Stimulated activated naive CD8-positive, alpha-beta T cell treated with anti-CD3 and anti-CD28 coated beads, Interleukin-15, Interleukin-2, amounts not matched to agents 100 U/mL and 50 U/mL, for 24 hours (primary cell): ENCODE measurements around the gene LENEP.

Experiments
- ATAC-seq: fragments of 150-1000 bp; cut with Tn5 transposase; one replicate; pipeline ENCODE4 v1.10.0; 2021
- DNase-seq: peaks from one replicate; pipeline ENCODE4 v3.0.0; 2021

LENEP gene

DNA sequence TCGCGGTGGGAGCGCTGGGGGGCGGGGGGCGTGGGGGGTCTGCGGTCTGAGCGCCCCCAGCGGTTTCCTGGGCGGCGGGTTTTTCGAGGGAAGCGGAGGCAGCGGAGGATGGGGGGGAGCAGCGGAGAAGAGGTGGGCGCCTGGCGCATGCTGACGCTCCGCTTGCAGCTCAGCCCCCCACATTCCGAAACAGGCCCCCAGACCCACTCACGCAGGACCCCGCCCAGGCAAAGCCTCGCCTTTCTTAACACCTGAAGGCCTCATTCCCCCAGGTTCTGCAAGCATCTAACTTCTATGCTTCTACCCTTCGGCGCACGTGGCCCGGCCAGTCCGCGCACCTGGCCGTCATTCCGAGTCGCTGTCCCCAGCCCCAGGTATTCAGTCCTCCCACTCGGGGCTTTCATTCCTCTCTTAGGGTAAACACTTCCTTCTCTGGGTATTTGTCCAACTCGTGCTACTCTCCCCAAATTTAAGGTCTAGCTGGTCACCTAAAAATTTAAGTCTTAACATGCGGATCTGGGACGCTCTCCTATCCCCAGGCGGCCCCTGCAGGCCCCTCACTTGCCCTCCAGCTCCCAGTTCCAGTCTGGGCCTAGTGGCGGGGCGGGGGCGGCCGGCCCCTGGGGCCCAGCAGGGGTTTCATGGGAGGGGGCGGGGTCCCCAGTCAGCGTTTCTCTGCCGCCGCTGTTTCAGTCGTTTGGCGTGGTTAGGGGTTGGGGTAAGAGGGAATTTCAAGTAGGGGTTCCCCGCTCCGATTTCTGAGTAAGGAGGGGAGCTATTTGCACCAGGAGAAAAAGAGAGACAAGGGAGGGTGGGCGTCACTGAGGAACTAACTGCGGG, 6.4 kb downstream of the LENEP start:
- peak; percentile 81 for DNase-seq
- peak; percentile 6 for ATAC-seq

GRCh38 chr1:155000411-155000725, 7.0 kb downstream of the LENEP start:
- DNase-seq (no peak), ATAC-seq (no peak)

GRCh38 chr1:155000726-155001424, 7.5 kb downstream of the LENEP start:
- peak; percentile 92 for DNase-seq

DNA sequence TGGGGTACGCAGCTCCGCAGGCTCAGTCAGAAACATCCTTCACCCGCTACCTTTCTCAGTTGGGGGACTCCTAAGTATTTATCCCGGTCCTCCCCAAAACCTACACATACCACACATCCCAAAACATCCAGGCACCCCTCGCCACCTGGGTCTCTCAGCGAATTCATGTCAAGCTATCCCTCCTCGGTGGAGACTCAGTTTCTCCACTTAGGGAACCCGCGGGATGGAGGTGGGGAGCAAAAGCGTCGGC, 8.0 kb downstream of the LENEP start:
- no peak for ATAC-seq
- DNase-seq = no peak

More at GRCh38 chr1:155000726-155001424, 7.5 kb downstream of the LENEP start:
- ATAC-seq = peak; percentile 52

DNA sequence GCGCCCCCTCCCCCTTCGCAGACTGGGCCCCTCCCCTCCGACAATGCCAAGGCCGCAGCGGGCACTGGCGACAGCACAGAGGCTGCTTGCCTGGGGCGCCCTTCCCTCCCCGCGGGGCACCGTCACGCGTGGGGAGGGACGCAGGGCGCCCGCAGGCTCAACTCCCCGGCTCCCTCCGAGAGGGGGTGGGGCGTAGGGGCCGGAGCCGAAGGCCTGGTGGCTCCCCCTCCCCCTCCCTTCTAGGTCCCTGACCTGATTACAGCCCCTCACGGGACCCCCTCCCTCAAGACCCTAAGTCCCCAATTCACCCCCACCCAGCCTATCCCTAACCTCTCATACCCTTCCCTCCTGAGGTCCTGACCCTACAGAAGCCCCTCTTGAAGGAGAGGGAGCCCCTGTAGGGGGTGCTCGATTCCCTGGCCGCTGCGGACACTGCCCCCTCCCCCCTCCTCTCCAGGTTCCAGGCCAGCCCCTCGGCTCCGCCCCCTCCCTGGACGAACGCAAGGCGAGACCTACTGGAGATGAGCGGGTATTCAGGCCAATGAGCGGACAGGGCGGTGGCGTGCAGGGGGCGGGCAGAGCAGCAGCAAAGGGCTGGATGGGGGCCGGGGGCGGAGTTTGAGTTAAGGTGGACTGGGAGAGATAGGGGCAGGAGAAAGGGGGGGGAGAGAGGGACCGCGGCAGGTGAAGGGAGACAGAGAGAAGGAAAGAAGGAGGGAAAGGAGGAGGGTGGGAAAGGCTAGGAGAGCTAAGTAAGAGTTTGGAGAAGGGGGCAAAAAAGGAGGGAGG, 8.5 kb downstream of the LENEP start:
- DNase-seq (peak; percentile 99), ATAC-seq (peak; percentile 67)

GRCh38 chr1:155002464-155003226, 9.3 kb downstream of the LENEP start, which contains the start of gene ZBTB7B:
Gene ZBTB7B, plus strand, starts transcription at chr1:155002802. Its CDS starts 11,859 bp downstream, at chr1:155014661.
- ATAC-seq (no peak), DNase-seq (no peak)

DNA sequence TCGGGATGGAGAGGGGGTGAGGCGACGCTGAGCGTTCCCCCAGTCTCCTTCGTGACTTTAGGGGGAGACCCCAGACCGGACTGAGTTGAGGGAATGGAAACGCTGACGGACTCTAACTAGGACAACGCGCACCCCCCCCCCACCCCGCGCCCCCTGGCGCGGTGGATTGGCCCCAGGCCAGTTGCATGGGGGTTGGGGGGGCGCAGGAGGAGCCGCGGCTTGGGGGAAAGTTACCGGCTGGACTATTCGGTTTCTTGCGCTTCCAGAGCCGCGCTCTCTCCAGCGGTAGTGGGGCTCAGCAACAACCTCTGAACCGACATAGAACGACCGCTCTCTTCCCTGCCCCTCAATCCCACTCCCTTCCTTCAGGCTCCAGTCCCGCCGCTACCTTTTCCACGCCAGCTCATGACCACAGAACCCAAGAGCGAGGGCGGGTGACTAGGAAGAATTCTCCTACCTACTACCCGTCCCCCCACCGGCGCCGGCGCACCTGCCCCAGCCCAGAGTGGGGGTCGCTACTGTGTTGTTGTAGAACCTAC, 9.9 kb downstream of the LENEP start:
- ATAC-seq = no peak
- DNase-seq = no peak

DNA sequence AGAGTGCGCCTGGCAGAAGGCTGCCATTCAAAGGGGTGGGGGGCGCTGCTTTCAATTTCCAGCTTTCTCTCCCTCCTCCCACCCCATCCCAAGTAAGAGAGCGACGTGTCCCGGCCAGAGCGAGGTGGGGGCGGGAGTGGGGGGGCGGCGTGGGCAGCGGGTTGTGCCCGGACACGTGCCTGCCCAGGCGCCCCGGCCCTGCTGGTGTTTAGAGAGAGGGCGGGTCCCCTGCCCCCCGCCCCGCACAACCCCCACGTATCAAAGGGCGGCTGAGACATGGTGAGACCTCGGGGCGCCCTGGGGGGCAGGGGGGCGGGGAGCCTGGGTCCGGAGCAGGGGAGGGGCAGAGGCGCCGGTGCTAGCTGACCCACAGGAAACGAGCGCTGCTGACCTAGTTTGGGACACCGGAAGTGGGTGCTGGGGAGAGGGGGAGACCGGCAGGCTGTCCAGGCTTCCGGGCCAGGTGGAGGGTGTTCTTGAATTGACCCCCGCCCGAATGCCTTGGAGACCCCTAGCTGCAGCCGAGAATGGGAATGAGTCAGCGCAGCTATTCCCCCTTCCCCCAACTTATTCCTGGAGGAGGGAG, 10.5 kb downstream of the LENEP start:
- DNase-seq (no peak), ATAC-seq (no peak)

GRCh38 chr1:155004352-155005075, 11.1 kb downstream of the LENEP start:
- ATAC-seq (no peak), DNase-seq (no peak)

- ATAC-seq (no peak), DNase-seq (no peak)
These were observed 12.0 kb downstream of the LENEP start for GRCh38 chr1:155005076-155006011.

DNA sequence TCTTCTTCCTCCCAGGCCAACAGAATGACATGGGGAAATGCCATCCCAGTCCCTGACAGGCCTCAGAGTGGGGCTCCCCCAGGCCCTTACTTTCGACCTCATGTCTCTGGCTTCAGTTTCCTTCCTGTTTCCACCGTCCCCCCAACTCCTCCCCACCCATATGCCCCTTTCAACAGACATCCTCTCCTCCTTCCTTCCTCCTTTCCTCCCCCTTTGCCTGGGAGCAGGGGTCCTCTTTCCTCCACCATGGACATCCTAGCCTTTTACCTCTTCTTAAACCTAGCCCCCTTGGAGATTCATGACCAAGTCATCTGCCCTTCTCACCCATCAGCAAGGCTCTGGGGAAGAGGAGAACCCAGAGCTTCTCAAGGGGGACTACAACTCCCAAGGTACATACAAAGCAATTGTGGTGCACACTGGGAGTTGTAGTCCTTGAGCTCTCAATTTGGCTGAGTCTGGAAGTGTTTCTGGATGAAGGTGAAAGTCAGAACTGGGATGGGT, 13.3 kb downstream of the LENEP start:
- peak; percentile 66 for DNase-seq
- peak; percentile 51 for ATAC-seq

- ATAC-seq (no peak), DNase-seq (no peak)
These were observed 14.0 kb downstream of the LENEP start for GRCh38 chr1:155007251-155007828.

- no peak for ATAC-seq
- DNase-seq = no peak
These were observed 14.9 kb downstream of the LENEP start for GRCh38 chr1:155008015-155008941.

GRCh38 chr1:155009221-155009711, 15.9 kb downstream of the LENEP start:
- DNase-seq = no peak
- no peak for ATAC-seq

GRCh38 chr1:155009742-155010141, 16.4 kb downstream of the LENEP start:
- no peak for ATAC-seq
- no peak for DNase-seq

- ATAC-seq (no peak), DNase-seq (no peak)
These were observed 17.0 kb downstream of the LENEP start for GRCh38 chr1:155010211-155010918.

GRCh38 chr1:155011004-155011416, 17.6 kb downstream of the LENEP start:
- DNase-seq = no peak
- no peak for ATAC-seq
